22Rv1 (cell line): ENCODE results near the gene PPIL6.

Experiments used
- H3K27ac ChIP-seq: fragments of 450-650 bp; 2 replicates; pipeline ENCODE4 v1.5.1; 2017
- ZFX ChIP-seq: fragments of 450-650 bp; IDR thresholded peaks from 2 replicates; pipeline ENCODE4 v1.6.1; 2017; ENCODE audit warnings: antibody characterized with exemption, borderline replicate concordance
- TF ChIP-seq, protein P1 (sequence below): fragments of 450-650 bp; IDR thresholded peaks from 2 replicates; pipeline ENCODE4 v1.5.1; 2017; ENCODE audit warnings: mild to moderate bottlenecking

Gene PPIL6

GRCh38 chr6:109482905-109483734, 42.7 kb upstream of the PPIL6 start, which contains the start of gene ZBTB24:
Gene ZBTB24 (minus strand): TSS chr6:109483219. CDS start chr6:109482026, 1,193 bp downstream.
- TF ChIP-seq ZFX, result no peak
- H3K27ac ChIP-seq, result peak within 1 kb of the TSS; percentile 68

DNA sequence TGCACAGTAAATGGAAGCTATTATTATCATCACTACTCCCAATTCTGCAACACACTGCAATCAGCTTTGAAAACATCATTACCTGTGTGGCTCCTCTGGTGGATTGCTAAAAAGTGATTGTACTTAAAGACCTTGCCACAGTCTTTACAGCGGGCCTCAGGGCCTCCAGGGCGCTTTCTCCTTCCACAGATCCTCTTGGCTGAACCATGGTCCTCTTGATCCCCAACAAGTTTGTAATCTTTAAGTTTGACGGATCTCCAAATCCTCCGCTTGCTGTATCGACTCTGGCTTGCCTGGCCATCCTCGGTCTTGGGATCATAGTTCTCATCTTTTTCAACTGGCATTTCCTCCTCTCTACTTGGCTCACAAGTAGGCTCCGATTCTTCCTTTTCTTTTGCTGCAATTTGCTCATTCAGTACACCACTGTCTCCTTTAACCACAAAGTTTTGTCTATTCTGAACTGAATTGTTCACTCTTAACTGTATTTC, 40.6 kb upstream of the PPIL6 start:
- H3K27ac ChIP-seq, result no peak overlapping the region
- TF ChIP-seq ZFX, result no peak
- TF ChIP-seq, protein P1, sequence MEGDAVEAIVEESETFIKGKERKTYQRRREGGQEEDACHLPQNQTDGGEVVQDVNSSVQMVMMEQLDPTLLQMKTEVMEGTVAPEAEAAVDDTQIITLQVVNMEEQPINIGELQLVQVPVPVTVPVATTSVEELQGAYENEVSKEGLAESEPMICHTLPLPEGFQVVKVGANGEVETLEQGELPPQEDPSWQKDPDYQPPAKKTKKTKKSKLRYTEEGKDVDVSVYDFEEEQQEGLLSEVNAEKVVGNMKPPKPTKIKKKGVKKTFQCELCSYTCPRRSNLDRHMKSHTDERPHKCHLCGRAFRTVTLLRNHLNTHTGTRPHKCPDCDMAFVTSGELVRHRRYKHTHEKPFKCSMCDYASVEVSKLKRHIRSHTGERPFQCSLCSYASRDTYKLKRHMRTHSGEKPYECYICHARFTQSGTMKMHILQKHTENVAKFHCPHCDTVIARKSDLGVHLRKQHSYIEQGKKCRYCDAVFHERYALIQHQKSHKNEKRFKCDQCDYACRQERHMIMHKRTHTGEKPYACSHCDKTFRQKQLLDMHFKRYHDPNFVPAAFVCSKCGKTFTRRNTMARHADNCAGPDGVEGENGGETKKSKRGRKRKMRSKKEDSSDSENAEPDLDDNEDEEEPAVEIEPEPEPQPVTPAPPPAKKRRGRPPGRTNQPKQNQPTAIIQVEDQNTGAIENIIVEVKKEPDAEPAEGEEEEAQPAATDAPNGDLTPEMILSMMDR, result no peak

DNA sequence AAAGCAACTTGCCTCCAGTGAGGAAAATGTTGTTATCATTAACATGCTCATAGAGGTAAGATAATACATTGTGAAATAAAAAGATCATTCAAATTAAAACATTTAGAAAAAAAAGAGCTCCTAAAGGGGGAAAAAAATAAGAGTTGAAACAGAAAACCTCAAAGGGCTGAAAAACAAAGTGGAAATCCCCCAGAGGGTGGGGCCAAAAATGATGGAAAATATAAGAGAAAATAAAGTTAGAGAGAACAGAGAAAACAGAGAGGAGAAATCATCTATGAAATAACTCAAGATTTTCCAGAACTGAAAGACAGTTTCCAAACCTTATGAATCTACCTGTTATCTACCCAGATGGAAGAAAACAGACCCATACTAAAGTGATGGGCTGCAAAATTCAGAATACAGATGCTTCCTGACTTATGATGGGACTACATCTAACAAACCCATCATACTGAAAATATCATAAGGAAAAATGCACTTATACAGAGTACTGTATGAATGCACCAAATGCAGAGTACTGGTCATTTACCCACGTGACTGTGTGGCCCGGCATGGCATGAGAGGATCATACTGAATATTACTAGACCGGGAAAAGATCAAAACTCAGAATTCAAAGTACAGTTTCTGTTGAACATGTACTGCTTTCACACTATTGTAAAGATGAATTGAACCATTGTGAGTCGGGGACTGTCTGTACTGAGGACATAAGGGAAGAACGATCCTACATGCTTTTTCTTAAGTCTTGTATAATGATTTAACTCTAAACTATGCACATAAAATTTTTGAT, 38.6 kb upstream of the PPIL6 start:
- TF ChIP-seq, protein P1, result no peak
- no peak for TF ChIP-seq ZFX
- H3K27ac ChIP-seq, result no peak overlapping the region

DNA sequence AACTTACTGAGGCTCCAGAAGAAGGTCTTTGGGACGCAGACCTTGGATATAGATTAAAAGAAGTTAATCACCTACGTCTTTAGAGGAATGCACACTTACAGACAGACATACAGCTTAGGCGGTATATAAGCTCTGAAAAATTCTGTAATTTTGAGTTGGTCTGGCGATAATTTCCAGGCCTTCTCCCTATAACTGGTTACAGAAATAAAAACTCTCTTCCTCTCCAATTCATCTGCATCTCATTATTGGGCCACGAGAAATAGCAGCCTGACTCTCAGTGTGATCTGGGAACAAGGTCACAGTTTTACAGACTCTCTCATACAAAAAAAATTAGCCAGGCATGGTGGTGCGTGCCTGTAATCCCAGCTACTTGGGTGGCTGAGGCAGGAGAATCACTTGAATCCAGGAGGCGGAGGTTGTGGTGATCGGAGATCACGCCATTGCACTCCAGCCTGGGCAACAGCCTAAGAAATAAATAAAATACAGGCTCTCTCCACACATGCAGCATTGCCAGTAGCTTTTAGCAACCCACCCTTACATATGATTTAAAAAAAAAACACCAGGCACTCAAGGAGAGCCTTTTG, 37.9 kb upstream of the PPIL6 start:
- no peak overlapping the region for H3K27ac ChIP-seq
- no peak for TF ChIP-seq ZFX
- TF ChIP-seq, protein P1, result no peak

DNA sequence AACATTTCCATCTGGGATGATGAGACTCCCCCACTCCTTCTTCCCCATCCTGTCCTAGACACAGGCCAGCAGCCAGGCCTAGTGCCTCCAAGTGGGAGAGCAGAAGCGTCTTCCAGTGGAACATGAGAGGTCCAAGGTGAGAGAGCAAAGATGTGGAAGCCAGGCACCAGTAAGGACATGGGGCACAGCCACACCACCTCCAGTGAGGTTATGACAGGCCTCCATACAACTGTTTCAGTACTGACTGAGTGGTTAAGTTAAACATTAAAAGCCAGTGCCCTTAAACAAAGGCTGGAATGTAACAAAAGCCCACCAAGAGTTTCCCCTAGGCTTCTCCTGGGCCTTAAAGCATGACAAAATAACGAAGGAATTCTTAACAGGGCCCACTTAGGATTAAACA, 37.3 kb upstream of the PPIL6 start:
- no peak for TF ChIP-seq ZFX
- TF ChIP-seq, protein P1, result no peak
- H3K27ac ChIP-seq, result no peak overlapping the region

GRCh38 chr6:109477184-109477583, 36.8 kb upstream of the PPIL6 start:
- H3K27ac ChIP-seq, result no peak overlapping the region
- TF ChIP-seq ZFX, result no peak
- TF ChIP-seq, protein P1, result no peak

- H3K27ac ChIP-seq, result no peak overlapping the region
- TF ChIP-seq, protein P1, result no peak
- TF ChIP-seq ZFX, result no peak
Measured at GRCh38 chr6:109475625-109476024, 35.2 kb upstream of the PPIL6 start.
